Smooth muscle cell (in vitro differentiated cells): Measurements from ENCODE around the gene RAI1. TPM values are rescaled to one million over a fixed set of nuclear protein-coding genes. Genes with fewer than 3 reads are reported as not detected.

Experiments used
- DNase-seq: peaks from one replicate; lab custom pipeline; 2025; ENCODE audit not compliant: unreplicated experiment; lab: John Stamatoyannopoulos, UW
- H2AFZ ChIP-seq: fragments of 200-600 bp; sonication (generic); 2 replicates; pipeline ENCODE4 v1.6.0; 2016; ENCODE audit warnings: antibody characterized with exemption, low read depth, mild to moderate bottlenecking
- H3F3A ChIP-seq: fragments of 200-600 bp; sonication (generic); 2 replicates; pipeline ENCODE4 v1.6.0; 2017; ENCODE audit warnings: antibody characterized with exemption, low read depth
- H3K27ac ChIP-seq: fragments of 200-600 bp; sonication (generic); 2 replicates; pipeline ENCODE4 v1.5.1; 2016; ENCODE audit warnings: low read depth, mild to moderate bottlenecking
- H3K27me3 ChIP-seq: fragments of 200-600 bp; sonication (generic); 2 replicates; pipeline ENCODE4 v1.6.1; 2016; ENCODE audit warnings: low read depth, mild to moderate bottlenecking
- H3K36me3 ChIP-seq: fragments of 200-600 bp; sonication (generic); 2 replicates; pipeline ENCODE4 v1.5.1; 2016; ENCODE audit warnings: low read depth
- H3K4me1 ChIP-seq: fragments of 200-600 bp; sonication (generic); 2 replicates; pipeline ENCODE4 v1.5.1; 2016; ENCODE audit warnings: low read depth
- H3K4me2 ChIP-seq: fragments of 200-600 bp; sonication (generic); 2 replicates; pipeline ENCODE4 v1.6.0; 2016; ENCODE audit warnings: mild to moderate bottlenecking
- H3K4me3 ChIP-seq: fragments of 200-600 bp; sonication (generic); 2 replicates; pipeline ENCODE4 v1.5.1; 2016; ENCODE audit warnings: mild to moderate bottlenecking
- H3K79me2 ChIP-seq: fragments of 200-600 bp; sonication (generic); 2 replicates; pipeline ENCODE4 v1.6.0; 2016; ENCODE audit warnings: low read depth, mild to moderate bottlenecking
- H3K9ac ChIP-seq: fragments of 200-600 bp; sonication (generic); 2 replicates; pipeline ENCODE4 v1.6.0; 2016; ENCODE audit warnings: low read depth
- H3K9me3 ChIP-seq: fragments of 200-600 bp; sonication (generic); replicated peaks from 2 replicates; pipeline ENCODE4 v1.5.1; 2016; ENCODE audit warnings: low read depth
- H4K20me1 ChIP-seq: fragments of 200-600 bp; sonication (generic); 2 replicates; pipeline ENCODE4 v1.6.0; 2016; ENCODE audit warnings: low read depth
- CTCF ChIP-seq: fragments of 200-600 bp; sonication (generic); IDR thresholded peaks from 2 replicates; pipeline ENCODE4 v1.5.1; 2017; ENCODE audit warnings: borderline replicate concordance, mild to moderate bottlenecking, antibody characterized with exemption; ENCODE audit not compliant: insufficient read depth, poor library complexity, severe bottlenecking
- WGBS: methylation state at CpG from one replicate; pipeline ENCODE4 v1.1.7; 2016; ENCODE audit warnings: low lambda C conversion rate; 5-methylcytosine and 5-hydroxymethylcytosine counted together
- polyA plus RNA-seq: library from polyadenylated mRNA; unstranded; fragments of >200 nt; fragmentation: Nextera tagmentation; extraction: Ambion mirVana; gene quantifications from 2 replicates; pipeline ENCODE4 v1.2.1, GENCODE V29; 2016
- total RNA-seq: library from RNA; depleted of rRNA; stranded (reverse); fragments of >200 nt; gene quantifications from 2 replicates; pipeline ENCODE4 v1.2.3, GENCODE V29; 2014

Gene RAI1
- total and polyA plus RNA-seq, 2 experiments from 2014 or later, result 11.1 to 17.6 TPM

DNA sequence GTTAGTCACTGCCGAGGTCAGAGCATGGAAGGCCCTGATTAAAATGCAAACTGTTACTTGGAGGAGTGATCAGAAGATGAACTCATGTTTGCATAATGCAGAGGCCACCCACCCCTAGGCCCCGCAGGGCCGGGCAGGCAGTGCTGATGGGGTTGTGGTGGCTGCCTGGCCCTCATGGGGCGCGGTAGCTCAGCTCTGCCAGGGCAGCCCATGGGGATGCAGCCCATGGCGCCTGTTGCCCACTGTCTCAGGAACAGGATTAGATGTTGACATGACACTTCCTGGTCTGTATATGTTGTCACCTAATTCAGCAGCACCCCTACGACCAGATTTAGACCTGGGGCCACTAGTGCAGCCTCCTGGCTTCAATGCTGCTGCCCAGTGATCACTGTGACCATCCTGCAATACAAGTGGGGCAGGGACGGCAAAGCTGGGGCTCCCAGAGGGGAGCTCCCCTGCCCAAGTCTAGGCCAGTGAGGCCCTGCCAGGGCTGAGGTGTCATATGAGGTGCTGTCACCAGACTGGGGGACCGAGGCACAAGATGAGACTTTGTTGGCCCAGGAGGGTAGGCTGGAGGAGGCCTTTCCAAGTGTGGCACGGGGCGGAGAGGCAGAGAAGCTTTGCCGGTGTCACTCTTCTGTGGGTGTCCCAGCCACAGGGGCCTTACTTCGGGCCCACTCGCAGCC lies 49.1 kb downstream of the RAI1 start:
- H3K4me1 ChIP-seq, result no peaks in the 10 kb centered on the region
- H3K27ac ChIP-seq, result no peak overlapping the region
- H2AFZ ChIP-seq, result no peak overlapping the region
- peaks cover 100% of the 10 kb centered on the region for H4K20me1 ChIP-seq
- no peaks in the 10 kb centered on the region for H3K9me3 ChIP-seq
- no peak overlapping the region for H3K4me3 ChIP-seq
- H3K4me2 ChIP-seq, result no peak overlapping the region
- H3K36me3 ChIP-seq, result no peaks in the 10 kb centered on the region
- H3K9ac ChIP-seq, result no peak overlapping the region
- H3K79me2 ChIP-seq, result peaks cover 96% of the 10 kb centered on the region
- H3K27me3 ChIP-seq, result no peaks in the 10 kb centered on the region
- 85% methylated on average over 14 of the region's 14 CpGs for WGBS
- TF ChIP-seq CTCF, result no peak
- peaks cover under 1% of the 10 kb centered on the region for H3F3A ChIP-seq
- DNase-seq, result no peak

DNA sequence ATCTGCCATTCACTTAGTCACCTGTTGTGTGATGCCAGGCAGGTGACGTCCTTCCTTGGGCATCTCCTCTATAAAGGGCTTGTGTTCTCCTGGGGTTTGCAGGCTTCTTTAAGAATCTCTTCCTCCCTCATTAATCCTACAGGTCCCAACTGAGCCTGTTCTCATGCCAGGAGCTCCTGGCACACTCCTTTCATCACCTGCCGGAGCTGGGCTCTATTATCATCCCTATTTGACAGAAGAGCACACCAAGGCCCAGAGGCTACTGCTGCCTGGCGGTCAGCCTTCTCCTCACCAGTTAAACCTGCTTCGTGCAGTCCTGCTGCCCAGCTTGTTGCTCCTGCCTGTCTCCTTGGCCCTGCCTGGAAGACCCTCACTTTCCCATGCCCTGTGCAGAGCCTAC lies 51.2 kb downstream of the RAI1 start:
- no peak for TF ChIP-seq CTCF
- H3K4me1 ChIP-seq, result peaks cover 2% of the 10 kb centered on the region
- no peak overlapping the region for H3K4me3 ChIP-seq
- H4K20me1 ChIP-seq, result peaks cover 100% of the 10 kb centered on the region
- H3K36me3 ChIP-seq, result no peaks in the 10 kb centered on the region
- H3K27me3 ChIP-seq, result no peaks in the 10 kb centered on the region
- no peak overlapping the region for H3K4me2 ChIP-seq
- no peaks in the 10 kb centered on the region for H3K9me3 ChIP-seq
- peaks cover 98% of the 10 kb centered on the region for H3K79me2 ChIP-seq
- no peak overlapping the region for H3K9ac ChIP-seq
- DNase-seq, result no peak
- 90% methylated on average over 4 of the region's 4 CpGs for WGBS
- H3F3A ChIP-seq, result no peaks in the 10 kb centered on the region
- H2AFZ ChIP-seq, result no peak overlapping the region
- no peak overlapping the region for H3K27ac ChIP-seq

- no peak for TF ChIP-seq CTCF
- H3K36me3 ChIP-seq, result no peaks in the 10 kb centered on the region
- H3K4me2 ChIP-seq, result no peak overlapping the region
- 83% methylated on average over 9 of the region's 9 CpGs for WGBS
- H2AFZ ChIP-seq, result no peak overlapping the region
- no peaks in the 10 kb centered on the region for H3K9me3 ChIP-seq
- H4K20me1 ChIP-seq, result peaks cover 100% of the 10 kb centered on the region
- H3F3A ChIP-seq, result no peaks in the 10 kb centered on the region
- DNase-seq, result no peak
- H3K27ac ChIP-seq, result no peak overlapping the region
- no peaks in the 10 kb centered on the region for H3K27me3 ChIP-seq
- H3K9ac ChIP-seq, result no peak overlapping the region
- H3K4me3 ChIP-seq, result no peak overlapping the region
- peaks cover 8% of the 10 kb centered on the region for H3K4me1 ChIP-seq
- H3K79me2 ChIP-seq, result peaks cover 98% of the 10 kb centered on the region
Observed at GRCh38 chr17:17732892-17733670, 51.8 kb downstream of the RAI1 start.
